HG02763 (cell line): Measurements from ENCODE around the gene HSP90AB1.

ENCODE experiments used
- ATAC-seq: cut with Tn5 transposase; IDR thresholded peaks from one replicate; pipeline ENCODE4 v1.9.1; 2021; ENCODE audit warnings: mild to moderate bottlenecking, moderate library complexity; ENCODE audit not compliant: unreplicated experiment

Gene HSP90AB1

GRCh38 chr6:44265722-44266233 lies 18.9 kb downstream of the HSP90AB1 start:
- no peak for ATAC-seq

- ATAC-seq: no peak
Measured at GRCh38 chr6:44266347-44266746, 19.4 kb downstream of the HSP90AB1 start.

GRCh38 chr6:44267252-44267651 lies 20.4 kb downstream of the HSP90AB1 start:
- no peak for ATAC-seq

- ATAC-seq: no peak
Measured at GRCh38 chr6:44268095-44268628, 21.3 kb downstream of the HSP90AB1 start.

- ATAC-seq: no peak
Measured at GRCh38 chr6:44269178-44269920, 22.4 kb downstream of the HSP90AB1 start.

GRCh38 chr6:44269921-44270525 lies 23.1 kb downstream of the HSP90AB1 start, which contains the start of gene TMEM151B:
TSS of gene TMEM151B (plus strand) at chr6:44270450. CDS start at chr6:44270743, 293 bp downstream.
- ATAC-seq: no peak

GRCh38 chr6:44270526-44271405 lies 23.9 kb downstream of the HSP90AB1 start:
- no peak for ATAC-seq

GRCh38 chr6:44271406-44271723 lies 24.5 kb downstream of the HSP90AB1 start:
- ATAC-seq: no peak

GRCh38 chr6:44271914-44272313 lies 25.0 kb downstream of the HSP90AB1 start:
- no peak for ATAC-seq

- ATAC-seq: no peak
Measured at GRCh38 chr6:44272529-44272928, 25.6 kb downstream of the HSP90AB1 start.

- no peak for ATAC-seq
Measured at GRCh38 chr6:44272999-44273566, 26.2 kb downstream of the HSP90AB1 start.

- ATAC-seq: no peak
Measured at GRCh38 chr6:44273617-44274016, 26.7 kb downstream of the HSP90AB1 start.

GRCh38 chr6:44275271-44275748 lies 28.4 kb downstream of the HSP90AB1 start:
- ATAC-seq: no peak

- no peak for ATAC-seq
Measured at GRCh38 chr6:44275749-44276648, 29.1 kb downstream of the HSP90AB1 start.

GRCh38 chr6:44276667-44277640 lies 30.1 kb downstream of the HSP90AB1 start:
- no peak for ATAC-seq

- no peak for ATAC-seq
Measured at GRCh38 chr6:44277763-44278162, 30.9 kb downstream of the HSP90AB1 start.

GRCh38 chr6:44278315-44278714 lies 31.4 kb downstream of the HSP90AB1 start:
- ATAC-seq: no peak
